Activated T-helper 2 cell treated with anti-CD3 and anti-CD28 coated beads, Interferon-gamma antibody, Interleukin-2, Interleukin-4, amounts not matched to agents 10 μg/mL and 5 μg/mL and 100 μg/mL, durations not matched to agents 14 hours and 24 hours and 36 hours (primary cell): Measurements from ENCODE around the gene USP3. TPM values are rescaled to one million over a fixed set of nuclear protein-coding genes. Genes with fewer than 3 reads are reported as not detected.

Experiments used
- DNase-seq: peaks from one replicate; pipeline ENCODE4 v3.0.0; 2021; ENCODE audit warnings: low spot score
- H3K27ac Mint-ChIP-seq: one replicate; pipeline ENCODE4 v1.8.0; 2021; ENCODE audit warnings: mixed read lengths
- H3K27me3 Mint-ChIP-seq: one replicate; pipeline ENCODE4 v1.8.0; 2021; ENCODE audit warnings: low read depth, mixed read lengths
- H3K36me3 Mint-ChIP-seq: one replicate; pipeline ENCODE4 v1.8.0; 2021; ENCODE audit warnings: low read depth, mixed read lengths
- H3K4me1 Mint-ChIP-seq: one replicate; pipeline ENCODE4 v1.8.0; 2021; ENCODE audit warnings: low read depth, mixed read lengths
- H3K4me3 Mint-ChIP-seq: one replicate; pipeline ENCODE4 v1.8.0; 2021; ENCODE audit warnings: low read depth, mild to moderate bottlenecking, moderate library complexity, mixed read lengths
- H3K9me3 Mint-ChIP-seq: one replicate; pipeline ENCODE4 v1.8.0; 2021; ENCODE audit warnings: mixed read lengths
- intact Hi-C: fragments of 100-400 bp; cut with micrococcal nuclease; formaldehyde crosslinking; loops from one replicate; pipeline ENCODE4 v1.15.1; 2023
- total RNA-seq: library from RNA; stranded (reverse); gene quantifications from 2 replicates; pipeline ENCODE4 v1.2.3, GENCODE V29; 2022

The USP3 gene
- total RNA-seq, 1 donor from 2014 or later, result 47.6 TPM

DNA sequence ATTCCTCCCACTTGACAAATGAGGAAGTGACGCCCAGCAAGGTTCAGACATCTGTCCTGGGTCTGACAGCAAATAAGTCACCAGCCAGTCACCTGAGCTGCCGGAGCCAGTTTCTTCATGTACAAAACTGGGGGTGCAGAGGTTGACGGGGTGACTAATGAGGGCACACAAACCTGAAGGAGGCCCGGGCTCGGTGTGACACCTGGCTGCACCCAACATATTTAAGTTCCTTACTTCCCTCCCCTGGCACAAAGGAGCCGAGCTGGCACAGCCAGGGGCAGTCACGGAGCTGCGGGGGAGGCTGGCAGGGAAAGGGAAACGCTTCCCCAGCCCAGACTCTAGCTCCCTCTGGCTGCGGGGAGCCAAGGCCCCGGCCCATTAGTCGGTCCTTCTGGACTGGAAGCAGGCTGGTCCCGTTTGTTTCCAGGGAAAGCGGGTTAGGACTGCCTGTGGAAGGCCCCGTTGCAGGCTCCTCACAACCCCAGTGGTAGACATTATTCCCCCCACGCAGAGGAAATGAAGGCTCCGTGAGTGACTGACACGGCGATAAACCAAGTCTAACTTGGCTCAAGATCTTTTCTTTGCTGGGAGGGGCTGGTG, 95.1 kb downstream of the USP3 start:
- intact Hi-C loops, result loop anchor here (2.0 kb wide), 1 partner anchor 133 kb away; no protein-coding TSS in a partner anchor
- Mint-ChIP-seq H3K4me1 (peaks cover 45% of the 10 kb centered on the region), H3K27me3 (no peaks in the 10 kb centered on the region), H3K27ac (peak overlapping the region; percentile 60), H3K9me3 (no peaks in the 10 kb centered on the region), H3K4me3 (peak overlapping the region; percentile 81), H3K36me3 (peaks cover 12% of the 10 kb centered on the region)
- DNase-seq, result no peak

DNA sequence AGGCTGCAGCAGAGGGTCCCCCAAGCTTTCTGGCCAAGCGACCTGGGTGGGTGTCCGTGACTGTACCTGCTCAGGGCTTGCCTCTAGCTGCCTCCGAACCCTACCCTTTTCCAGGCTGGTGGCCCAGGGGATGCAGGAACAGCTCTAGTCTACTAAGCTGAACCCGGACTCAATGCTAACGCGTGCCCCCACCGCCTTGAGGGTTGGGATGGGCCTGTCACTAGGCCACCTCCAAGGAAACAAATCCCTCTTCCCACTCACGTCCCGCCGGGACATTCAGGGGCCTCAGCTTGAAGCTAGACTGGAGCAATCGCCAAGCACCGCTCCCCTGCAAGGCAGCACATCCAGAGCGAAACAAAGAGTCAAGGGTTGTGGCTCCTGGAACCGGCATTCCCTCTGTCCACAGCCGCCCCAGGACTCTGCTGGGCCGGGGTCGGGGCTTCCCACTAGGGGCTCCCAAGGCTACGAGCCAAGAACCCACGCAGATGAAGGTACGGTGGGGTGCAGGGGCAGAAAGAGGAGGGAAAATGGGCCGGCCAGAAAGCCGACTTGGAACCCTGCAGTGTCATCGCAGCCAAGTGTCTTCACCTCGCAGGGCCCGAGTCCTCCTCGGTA, 95.7 kb downstream of the USP3 start:
- H3K27ac Mint-ChIP-seq, result peak overlapping the region; percentile 79
- peaks cover 42% of the 10 kb centered on the region for H3K4me1 Mint-ChIP-seq
- no peak for DNase-seq
- peaks cover 6% of the 10 kb centered on the region for H3K36me3 Mint-ChIP-seq
- no peaks in the 10 kb centered on the region for H3K9me3 Mint-ChIP-seq
- peak overlapping the region; percentile 81 for H3K4me3 Mint-ChIP-seq
- intact Hi-C loops, result loop anchor here (2.0 to 10.0 kb wide), 3 partner anchors 97 to 225 kb away; no protein-coding TSS in a partner anchor
- H3K27me3 Mint-ChIP-seq, result no peaks in the 10 kb centered on the region

DNA sequence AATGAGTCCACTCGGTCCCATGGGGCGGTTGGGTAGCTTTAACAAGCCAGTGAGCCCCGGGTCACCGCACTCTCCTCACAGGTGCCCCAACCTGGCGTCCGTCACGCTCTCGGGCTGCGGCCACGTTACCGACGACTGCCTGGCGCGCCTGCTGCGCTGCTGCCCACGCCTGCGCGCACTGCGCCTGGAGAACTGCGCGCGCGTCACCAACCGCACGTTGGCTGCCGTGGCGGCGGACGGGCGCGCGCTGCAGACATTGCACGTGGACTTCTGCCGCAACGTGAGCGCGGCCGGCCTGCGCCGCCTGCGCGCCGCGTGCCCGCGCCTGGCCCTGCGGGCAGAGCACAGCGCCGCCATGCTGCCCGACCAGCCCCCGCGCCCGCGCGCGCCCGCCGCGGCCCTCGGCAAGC, 96.2 kb downstream of the USP3 start:
- Mint-ChIP-seq H3K27ac (peak overlapping the region; percentile 93), H3K36me3 (peaks cover 3% of the 10 kb centered on the region), H3K9me3 (no peaks in the 10 kb centered on the region), H3K4me3 (peak overlapping the region; percentile 92), H3K27me3 (no peaks in the 10 kb centered on the region), H3K4me1 (peaks cover 42% of the 10 kb centered on the region)
- DNase-seq, result peak; percentile 86
- intact Hi-C loops, result loop anchor here (2.0 to 10.0 kb wide), 3 partner anchors 98 to 226 kb away; no protein-coding TSS in a partner anchor

DNA sequence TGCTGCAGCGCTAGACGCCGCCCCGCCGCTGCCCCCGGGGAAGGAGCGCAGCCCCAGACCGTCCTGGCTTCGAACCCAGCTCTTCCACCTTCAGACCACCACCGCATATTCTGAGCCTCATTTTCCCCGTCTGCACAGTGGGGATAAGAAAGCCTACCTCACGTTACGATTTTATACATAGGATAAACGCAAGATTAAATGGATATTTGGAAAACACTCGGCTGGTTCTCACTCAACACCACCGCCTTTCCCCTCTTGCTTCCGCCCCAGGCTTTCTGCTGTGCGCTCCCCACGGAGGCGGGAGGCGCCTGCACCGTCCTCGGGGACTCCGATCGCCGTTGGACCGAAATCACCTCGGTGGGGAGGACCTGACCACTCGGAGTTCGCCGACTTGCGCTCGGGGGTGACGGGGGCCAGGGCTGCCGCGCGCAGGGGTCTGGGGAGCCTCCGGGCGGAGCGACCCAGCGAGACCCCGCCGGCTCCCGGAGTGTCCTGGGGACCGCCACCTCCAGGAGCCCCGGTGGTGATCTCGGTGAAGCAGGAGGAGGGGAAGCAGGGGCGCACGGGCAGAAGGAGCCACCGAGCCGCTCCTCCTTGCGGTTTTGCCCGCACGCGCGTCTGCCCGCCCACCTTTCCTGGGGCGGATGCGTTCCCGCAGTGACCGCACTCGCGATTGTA, 96.8 kb downstream of the USP3 start:
- peak; percentile 65 for DNase-seq
- H3K27ac Mint-ChIP-seq, result peak overlapping the region; percentile 93
- H3K4me1 Mint-ChIP-seq, result peaks cover 42% of the 10 kb centered on the region
- peak overlapping the region; percentile 92 for H3K4me3 Mint-ChIP-seq
- peaks cover 6% of the 10 kb centered on the region for H3K36me3 Mint-ChIP-seq
- no peaks in the 10 kb centered on the region for H3K27me3 Mint-ChIP-seq
- intact Hi-C loops, result loop anchor here (2.0 to 10.0 kb wide), 3 partner anchors 98 to 226 kb away; no protein-coding TSS in a partner anchor
- H3K9me3 Mint-ChIP-seq, result no peaks in the 10 kb centered on the region

DNA sequence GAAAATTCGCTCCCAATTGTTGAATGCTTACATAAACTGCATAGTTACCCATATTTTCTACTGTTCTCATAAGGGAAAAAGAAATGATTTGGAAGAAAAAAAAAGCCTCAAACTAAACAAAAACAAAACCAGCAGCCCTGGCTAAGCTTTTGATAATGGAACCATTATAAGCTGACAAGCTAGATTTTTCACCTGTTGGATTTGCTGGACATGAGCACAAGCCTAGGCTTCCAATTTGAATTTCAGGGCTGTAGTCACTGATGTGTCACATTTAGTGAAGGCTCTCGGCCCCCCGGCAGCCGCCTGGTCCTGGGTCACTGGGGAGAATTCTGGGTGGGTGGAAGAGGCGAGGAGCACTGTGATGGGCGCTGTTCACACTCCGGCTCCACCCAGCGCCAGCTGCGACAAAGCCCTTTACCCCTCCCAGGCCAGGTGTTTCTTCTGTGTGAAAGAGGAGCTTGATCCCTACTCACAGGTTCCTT, 97.4 kb downstream of the USP3 start:
- peak overlapping the region; percentile 92 for H3K4me3 Mint-ChIP-seq
- no peak for DNase-seq
- H3K36me3 Mint-ChIP-seq, result peaks cover 6% of the 10 kb centered on the region
- H3K9me3 Mint-ChIP-seq, result no peaks in the 10 kb centered on the region
- H3K27ac Mint-ChIP-seq, result peak overlapping the region; percentile 79
- H3K27me3 Mint-ChIP-seq, result no peaks in the 10 kb centered on the region
- peaks cover 39% of the 10 kb centered on the region for H3K4me1 Mint-ChIP-seq
- intact Hi-C loops, result loop anchor here (2.0 to 10.0 kb wide), 3 partner anchors 99 to 227 kb away; no protein-coding TSS in a partner anchor

DNA sequence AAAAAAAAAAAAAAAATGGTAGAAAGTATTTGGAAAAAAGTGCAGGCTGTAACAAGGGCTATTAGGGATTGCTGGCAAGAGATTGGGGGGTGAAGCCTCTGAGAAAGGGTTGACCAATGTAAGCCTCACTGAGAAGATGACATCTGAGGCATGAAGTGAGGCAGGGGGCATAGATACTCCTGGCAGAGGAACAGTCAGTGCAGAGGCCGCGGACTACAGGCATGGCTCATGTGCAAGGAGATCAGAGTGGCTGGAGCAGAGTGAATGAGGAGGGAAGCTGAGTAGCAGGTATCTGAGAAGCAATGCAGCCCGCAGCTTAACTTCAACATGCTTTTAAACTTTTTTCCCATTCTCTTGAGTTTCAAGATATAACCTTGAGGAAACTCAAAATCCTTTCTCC, 98.2 kb downstream of the USP3 start:
- Mint-ChIP-seq H3K27ac (peak overlapping the region; percentile 18), H3K4me1 (peaks cover 39% of the 10 kb centered on the region), H3K4me3 (peak overlapping the region; percentile 38), H3K27me3 (no peaks in the 10 kb centered on the region), H3K9me3 (no peaks in the 10 kb centered on the region), H3K36me3 (peaks cover 11% of the 10 kb centered on the region)
- DNase-seq, result no peak
- intact Hi-C loops, result loop anchor here (5.0 to 10.0 kb wide), 2 partner anchors 120 to 228 kb away; no protein-coding TSS in a partner anchor

DNA sequence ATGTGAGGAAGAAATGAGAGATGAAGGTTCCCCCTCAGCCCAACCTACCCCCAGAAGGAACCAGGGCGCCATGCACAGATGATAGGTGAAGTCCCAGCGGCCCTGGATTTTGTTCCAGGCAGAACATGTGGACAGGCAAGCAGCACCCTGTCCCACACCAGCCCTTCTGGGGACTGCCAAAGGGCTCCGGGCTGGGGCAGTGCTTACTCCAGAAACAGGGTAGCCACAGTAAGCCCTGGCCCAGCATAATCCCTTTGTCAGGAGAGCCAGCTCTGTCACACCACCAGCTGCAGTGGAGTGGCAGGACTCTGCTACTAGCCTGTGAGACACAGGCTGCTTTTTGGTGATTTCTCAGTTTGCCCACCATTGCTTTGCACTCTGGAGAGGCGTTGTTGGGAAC, 99.1 kb downstream of the USP3 start:
- Mint-ChIP-seq H3K4me3 (peak overlapping the region; percentile 0), H3K27ac (no peak overlapping the region), H3K27me3 (no peaks in the 10 kb centered on the region), H3K36me3 (peaks cover 17% of the 10 kb centered on the region), H3K9me3 (no peaks in the 10 kb centered on the region), H3K4me1 (peaks cover 39% of the 10 kb centered on the region)
- intact Hi-C loops, result loop anchor here (5.0 to 10.0 kb wide), 2 partner anchors 121 to 229 kb away; no protein-coding TSS in a partner anchor
- no peak for DNase-seq

DNA sequence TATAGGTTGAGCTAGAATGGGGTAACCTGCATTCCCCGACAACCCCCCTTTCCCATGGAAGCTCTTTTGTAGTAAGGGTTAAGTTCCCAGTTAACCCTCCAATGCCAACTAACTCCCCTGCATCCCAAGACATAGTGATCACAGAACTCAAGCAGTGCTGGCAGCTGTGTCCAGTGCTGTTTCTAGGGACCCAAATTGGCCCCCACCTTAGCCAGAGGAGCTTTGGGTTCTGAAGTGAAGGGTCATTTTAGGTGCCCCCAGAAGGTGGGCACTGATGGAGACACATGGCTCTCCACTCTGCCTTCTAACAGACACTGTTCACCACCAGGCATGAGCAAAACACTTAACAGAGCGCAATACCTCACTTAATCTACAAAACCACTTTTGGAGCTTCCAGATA, 99.9 kb downstream of the USP3 start:
- Mint-ChIP-seq H3K9me3 (no peaks in the 10 kb centered on the region), H3K27me3 (no peaks in the 10 kb centered on the region), H3K27ac (no peak overlapping the region), H3K36me3 (peaks cover 22% of the 10 kb centered on the region), H3K4me3 (no peak overlapping the region), H3K4me1 (peaks cover 38% of the 10 kb centered on the region)
- intact Hi-C loops, result loop anchor here (5.0 to 10.0 kb wide), 2 partner anchors 122 to 229 kb away; no protein-coding TSS in a partner anchor
- DNase-seq, result no peak

DNA sequence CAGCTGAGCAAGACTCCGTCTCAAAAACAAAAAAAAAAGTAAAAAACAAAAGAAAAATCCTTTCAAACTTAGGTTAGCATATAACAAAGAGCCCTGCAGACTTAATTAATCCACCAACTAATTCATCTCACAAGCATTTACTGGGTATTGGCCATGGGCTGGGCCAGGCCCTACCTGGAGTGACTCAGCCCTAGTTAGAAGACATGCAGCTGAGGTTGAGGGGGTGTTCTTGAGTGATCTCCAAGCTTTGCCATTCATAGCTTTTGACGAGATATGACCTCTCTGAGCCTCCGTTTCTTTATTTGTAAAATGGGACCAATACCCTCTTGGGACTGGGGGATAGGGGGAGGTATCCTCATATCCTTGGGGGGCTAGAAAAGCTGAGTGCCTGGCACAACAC, 100.6 kb downstream of the USP3 start:
- Mint-ChIP-seq H3K27ac (peak overlapping the region; percentile 63), H3K9me3 (no peaks in the 10 kb centered on the region), H3K4me3 (no peak overlapping the region), H3K36me3 (peaks cover 23% of the 10 kb centered on the region), H3K4me1 (peaks cover 36% of the 10 kb centered on the region), H3K27me3 (no peaks in the 10 kb centered on the region)
- no peak for DNase-seq
- intact Hi-C loops, result loop anchor here (10.0 kb wide), 1 partner anchor 230 kb away; no protein-coding TSS in a partner anchor

DNA sequence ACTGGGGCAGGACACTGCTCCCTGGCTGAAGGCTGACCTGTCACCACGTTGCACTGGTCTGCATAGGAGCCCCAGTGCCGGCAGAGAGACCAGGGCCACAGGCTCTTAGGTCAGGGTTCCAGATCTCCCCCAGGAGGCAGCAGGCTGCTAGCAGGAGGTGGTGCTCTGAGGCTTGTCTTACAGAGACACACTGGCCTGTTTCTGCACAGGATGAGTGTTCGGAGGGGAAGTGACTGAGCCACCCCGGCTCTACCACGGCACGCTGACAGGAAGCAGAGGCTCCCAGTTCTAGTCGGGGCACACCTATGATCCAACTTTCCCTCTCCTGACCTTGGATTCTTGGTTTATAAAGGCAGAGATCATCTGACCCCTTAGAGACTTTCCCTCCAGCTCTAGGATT, 101.4 kb downstream of the USP3 start:
- Mint-ChIP-seq H3K36me3 (peaks cover 30% of the 10 kb centered on the region), H3K27me3 (no peaks in the 10 kb centered on the region), H3K9me3 (no peaks in the 10 kb centered on the region), H3K4me1 (peaks cover 42% of the 10 kb centered on the region), H3K27ac (peak overlapping the region; percentile 84), H3K4me3 (no peak overlapping the region)
- peak; percentile 48 for DNase-seq
- intact Hi-C loops, result loop anchor here (10.0 kb wide), 1 partner anchor 231 kb away; no protein-coding TSS in a partner anchor

DNA sequence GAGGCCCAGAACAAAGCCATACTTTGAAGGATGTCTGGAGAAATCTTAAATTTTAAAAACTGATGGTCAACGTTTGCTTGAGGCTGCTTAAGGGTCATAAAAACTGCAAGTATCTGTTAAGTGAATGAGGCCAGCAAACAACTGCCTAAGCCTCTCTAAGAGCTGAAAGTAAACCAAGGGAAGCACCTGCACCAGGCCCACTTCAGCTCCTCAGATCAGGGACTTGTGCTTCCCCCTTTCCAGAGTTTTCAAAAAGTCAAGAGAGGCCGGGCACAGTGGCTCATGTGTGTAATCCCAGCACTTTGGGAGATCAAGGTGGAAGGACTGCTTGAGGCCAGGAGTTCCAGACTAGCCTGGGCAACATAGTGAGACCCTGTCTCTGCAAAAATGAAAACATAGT, 101.9 kb downstream of the USP3 start:
- Mint-ChIP-seq H3K27me3 (no peaks in the 10 kb centered on the region), H3K4me3 (no peak overlapping the region), H3K9me3 (no peaks in the 10 kb centered on the region), H3K36me3 (peaks cover 32% of the 10 kb centered on the region), H3K4me1 (peaks cover 46% of the 10 kb centered on the region), H3K27ac (peak overlapping the region; percentile 84)
- intact Hi-C loops, result loop anchor here (10.0 kb wide), 1 partner anchor 232 kb away; no protein-coding TSS in a partner anchor
- no peak for DNase-seq

DNA sequence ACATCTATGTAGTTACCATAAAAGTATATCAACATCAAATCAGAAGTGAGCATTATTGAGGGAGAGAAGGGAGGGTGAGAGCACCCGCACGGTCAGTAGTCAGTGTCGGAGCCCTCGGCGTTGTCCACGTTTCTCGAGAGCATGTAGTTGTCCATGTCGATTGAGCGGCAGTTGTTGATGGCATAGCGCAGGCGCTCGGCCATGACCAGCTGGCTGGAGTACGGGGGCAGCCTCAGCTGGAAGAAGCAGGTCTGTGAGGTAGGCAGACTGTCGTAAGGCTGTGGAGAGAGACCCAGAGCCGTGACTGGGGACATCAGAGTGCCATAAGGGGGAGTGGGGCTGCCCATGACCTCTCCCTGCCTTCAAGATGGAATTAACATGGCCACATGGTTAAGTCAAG, 104.6 kb downstream of the USP3 start:
- Mint-ChIP-seq H3K4me3 (no peak overlapping the region), H3K27me3 (no peaks in the 10 kb centered on the region), H3K9me3 (no peaks in the 10 kb centered on the region), H3K36me3 (peaks cover 43% of the 10 kb centered on the region), H3K4me1 (peaks cover 30% of the 10 kb centered on the region), H3K27ac (peak overlapping the region; percentile 26)
- DNase-seq, result no peak
- intact Hi-C loops, result loop anchor here (10.0 kb wide), 1 partner anchor 234 kb away; no protein-coding TSS in a partner anchor
